ENCODE measurements around the gene MMADHC.
A peak's percentile ranks its signal among the peaks of the same experiment; 100 is the strongest.

Gene MMADHC

DNA sequence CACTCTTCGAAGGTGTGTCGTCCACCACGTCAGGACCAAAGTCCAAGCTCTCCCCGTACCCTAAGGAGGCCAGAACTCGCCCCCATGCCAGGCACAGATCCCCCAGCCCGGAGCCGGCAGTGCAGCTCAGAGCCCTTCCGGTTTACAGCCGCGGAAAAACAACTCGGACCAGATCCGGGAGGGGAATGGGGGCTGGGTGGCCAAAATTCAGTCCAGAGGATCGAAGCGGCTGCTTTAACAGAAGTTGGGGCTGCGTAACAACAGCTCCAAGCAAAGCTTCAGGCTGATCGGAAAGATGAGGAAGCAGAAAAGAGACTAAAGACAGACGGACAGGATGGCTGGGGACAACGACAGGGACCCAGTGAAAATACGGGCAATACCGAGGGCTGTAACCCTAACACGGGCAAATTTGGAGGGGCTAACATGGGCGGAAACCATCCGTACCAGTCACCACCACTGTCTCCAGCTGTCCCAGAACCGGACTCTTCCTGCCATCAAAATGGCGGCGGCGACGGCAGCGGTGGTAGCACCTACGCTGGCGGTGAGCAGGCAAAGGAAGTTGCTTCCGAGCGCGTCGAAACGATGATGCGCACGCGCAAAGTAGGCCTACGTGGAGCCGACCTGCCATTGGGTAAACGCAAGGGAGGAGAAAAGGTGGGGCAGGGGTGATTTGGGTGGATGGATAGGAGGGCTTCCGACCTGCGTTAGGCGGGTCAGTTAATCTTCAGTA lies at the start of gene MMADHC:
MMADHC (minus strand) TSS at position 556 of the 730 bp plus-strand sequence. CDS start 678 bp downstream, outside the sequence.
- peak; percentile 86 to 88 for DNase-seq

DNA sequence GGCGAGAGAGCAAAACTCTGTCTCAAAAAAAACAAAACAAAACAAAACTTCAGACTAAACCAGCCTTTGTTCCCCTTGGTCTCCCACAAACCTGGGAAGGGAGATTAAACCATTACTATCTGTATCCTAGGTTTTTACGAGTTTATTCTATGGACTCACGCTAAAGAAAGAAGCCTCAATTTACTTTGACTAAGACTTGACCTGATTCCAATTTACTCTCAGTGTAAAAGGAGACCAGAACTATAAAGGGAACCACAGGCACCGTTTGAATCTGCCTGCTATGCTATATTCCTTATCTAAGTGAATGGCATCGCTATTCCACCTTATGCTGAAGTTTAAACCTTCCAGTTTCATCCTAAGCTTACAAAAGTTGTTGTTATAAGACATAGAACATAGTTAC lies 46.5 kb upstream of the MMADHC start:
- DNase-seq = no peak

DNA sequence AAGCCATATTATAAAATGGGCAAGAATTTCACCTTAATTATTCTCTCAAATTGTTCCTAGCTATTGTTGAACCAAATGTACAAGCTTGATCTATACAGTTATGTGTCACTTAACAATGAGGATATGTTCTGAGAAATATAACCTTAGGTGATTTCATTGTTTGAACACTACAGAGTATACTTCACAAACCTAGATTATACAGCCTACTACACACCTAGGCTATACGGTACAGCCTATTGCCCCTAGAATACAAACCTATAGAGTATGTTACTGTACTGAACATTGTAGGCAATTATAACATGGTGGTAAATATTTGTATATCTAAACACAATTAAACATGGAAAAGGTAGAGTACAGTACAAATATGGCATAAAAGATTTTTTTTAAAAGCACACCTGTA lies 42.9 kb upstream of the MMADHC start:
- no peak for DNase-seq

DNA sequence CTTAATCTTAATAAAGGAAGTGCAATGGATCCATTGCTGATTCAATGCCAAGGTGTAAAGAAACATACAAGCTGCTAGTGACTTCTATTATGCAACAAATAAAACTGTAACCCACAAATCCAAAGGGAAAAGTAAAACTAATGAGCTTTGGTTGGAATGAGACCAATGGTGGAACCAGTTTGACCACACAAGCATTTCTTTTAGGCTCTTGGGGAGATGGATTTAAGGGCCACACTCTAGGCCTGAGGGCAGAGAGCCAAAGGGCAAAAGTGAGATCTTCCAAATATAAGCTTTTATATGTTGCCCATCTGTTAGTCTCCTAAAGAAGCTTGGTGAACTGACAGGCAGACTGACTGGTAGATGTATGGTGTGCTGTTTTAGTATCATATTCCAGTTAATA lies 41.5 kb upstream of the MMADHC start:
- no peak for DNase-seq

DNA sequence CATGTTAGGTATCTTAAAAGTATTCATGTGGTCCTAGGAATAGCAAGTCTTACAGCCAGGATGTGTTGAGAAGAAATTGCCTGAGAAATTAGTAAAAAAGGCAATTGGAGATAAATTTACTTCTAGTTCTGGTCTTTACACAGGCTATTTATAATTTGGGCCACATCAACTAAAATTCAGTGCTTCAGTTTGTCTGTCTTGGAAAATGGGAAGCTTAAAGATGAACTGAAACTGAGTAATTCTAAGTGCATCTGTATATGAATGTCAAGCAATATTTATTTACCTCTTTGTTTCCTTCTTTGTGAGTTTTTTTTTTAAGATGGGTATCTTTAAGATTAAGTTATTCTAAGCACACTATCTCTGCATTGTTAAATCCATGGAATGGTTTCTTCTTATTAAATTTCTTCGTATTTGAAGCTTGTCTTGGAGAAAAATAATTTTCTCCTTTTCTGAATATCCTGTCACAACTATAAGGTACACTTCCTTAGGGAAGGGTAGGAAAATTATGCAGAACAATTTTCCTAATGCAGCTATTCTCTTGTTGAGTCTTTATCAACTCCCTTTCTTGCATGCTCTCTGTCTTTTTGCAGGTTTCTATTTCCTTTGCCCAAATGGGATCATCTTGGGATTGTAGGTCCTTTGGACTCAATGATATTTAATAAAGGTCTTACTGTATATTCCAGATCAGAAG lies 39.7 kb upstream of the MMADHC start:
- no peak for DNase-seq

DNA sequence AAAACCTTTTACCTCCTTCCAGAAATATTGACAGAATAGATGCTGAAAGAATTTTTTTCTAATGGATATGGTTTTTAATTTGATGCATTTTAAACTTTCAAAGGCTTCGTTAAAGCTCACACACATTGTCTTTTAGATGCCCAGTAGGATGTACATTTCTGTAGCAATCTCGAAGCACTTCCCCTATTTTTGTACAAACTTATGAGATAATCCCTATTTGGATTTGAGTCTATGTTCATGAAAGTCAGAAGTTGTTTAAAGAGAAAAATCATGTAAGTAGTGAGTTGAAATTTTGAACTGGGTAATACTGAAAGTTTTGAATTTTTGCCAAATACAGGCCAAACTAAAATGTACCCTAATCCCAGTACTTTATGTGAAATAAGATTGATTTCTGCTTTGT lies 38.1 kb upstream of the MMADHC start:
- no peak for DNase-seq

DNA sequence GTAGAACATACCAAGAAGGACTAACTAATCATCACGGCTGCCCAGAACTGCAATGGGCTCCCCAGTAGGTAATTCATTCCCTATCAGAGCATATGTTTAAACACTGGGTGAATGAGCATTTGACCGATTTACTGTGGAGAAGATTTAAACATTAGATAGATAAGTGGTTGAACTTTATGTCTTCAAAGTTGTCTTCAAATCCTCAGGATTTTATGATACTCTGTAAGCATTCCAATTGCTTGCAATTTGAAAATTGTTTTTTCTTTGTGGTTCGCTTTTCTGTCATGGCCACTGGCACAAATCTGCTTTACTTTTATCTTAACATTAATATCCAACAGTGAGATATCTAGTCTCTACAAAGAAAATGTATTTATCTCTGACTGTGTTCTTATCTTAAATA lies 37.7 kb upstream of the MMADHC start:
- no peak for DNase-seq

DNA sequence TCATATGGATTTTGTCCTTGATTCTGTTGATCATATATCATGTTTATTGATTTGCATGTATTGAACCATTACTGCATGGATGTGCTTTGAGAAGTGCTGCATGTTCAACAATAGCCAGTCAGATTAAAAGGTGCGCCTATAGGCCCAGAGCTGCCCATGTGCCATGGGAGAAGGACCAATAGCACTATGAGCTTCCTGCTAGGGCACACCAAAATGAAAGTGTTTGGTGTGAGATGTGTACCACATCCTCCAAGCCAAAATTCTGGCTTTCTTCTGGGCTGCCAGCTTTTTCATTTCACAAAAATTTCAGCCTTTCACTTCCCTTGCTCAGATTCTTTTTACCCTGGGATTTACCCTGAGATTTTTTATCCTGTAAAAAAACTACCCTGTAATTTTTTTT lies 34.8 kb upstream of the MMADHC start:
- no peak for DNase-seq

DNA sequence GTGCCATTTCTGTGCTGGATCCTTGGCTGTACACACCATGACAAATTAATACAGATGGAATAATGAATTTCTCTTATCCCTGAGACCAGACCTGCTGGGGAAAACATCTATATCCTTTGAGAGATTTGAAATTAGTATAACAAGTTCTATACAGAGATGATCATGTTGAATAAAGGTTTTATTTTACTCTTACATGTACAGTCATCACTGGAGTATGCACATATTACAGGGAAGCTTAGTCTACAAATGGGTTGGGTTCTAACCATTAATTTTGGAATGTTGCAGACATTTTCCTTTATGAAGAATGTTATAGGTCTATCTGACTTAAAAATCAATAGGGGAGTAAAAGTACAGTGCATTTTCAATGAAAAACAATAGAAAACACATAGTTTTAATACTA lies 29.9 kb upstream of the MMADHC start:
- no peak for DNase-seq

DNA sequence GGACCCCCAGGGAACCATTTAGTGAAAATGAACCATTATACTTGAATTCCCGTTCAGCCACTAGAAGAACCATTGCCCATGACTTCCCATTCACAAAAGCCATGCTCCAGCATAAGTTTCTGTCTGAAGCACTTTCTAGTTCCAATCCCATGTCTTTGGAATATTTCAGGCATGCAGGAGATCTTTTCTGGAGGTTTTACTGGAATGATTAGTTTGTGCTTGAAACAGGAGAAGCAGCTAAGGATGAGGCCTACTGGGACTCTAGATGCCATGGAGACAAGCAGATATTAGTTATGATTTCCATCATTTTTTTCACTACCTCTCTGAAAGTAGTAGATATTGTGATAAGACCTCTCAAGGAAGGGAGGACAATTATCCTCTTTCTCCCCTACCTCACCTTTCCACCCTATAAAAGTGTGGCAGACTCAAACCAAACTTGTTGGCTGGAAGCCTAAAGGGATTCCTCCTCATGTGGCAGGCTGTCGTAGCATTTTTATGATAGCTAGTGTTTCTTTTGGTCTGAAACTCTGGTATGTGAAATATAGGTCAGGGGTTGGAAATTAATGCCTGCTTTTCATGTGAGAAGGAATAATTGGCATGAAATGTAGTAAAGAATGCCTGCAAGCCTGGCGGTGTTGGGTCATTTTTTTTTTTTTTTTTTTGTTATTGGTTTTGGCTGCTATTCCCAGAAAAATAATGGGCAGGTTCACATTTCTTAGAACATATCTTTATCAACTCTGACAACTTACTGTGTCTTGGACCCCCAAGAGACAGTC lies 29.3 kb upstream of the MMADHC start:
- DNase-seq = no peak

DNA sequence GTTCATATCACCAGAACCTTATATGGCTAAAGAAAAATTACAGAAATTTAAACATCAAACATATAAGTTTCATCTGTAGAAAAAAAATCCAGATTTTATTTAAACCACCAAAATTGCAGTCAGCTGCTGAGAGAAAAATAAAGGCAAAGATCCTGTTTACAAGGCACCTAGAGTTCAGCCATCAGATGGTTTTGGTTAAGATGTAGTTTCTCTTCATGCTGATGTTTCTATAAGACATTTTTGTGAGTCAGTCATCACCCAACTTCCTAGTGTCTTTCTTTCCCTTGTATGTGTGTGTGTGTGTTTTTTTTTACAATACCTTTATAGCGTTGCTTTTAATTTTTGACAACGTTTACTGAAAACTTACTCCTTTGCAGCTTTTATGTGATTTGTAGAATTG lies 26.1 kb upstream of the MMADHC start:
- no peak for DNase-seq

DNA sequence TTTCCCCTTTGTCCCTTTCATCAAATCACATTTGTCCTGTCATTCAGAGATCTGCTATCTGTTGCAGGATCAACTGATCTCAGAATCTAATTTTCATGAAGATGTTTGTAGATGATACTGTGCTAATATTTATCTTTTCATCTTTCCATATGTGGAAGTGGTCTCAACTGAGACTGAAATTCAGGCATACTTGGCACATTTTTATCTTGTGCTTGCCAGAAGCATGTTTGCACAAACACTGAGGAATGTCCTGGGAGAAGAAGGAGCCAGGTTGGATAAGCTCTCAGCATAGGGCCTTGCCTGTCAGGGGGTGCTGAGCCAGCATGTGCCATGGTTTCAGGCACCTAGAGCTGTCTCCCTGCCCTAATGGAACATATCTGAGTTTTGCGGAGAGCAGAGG lies 24.5 kb upstream of the MMADHC start:
- DNase-seq = no peak

DNA sequence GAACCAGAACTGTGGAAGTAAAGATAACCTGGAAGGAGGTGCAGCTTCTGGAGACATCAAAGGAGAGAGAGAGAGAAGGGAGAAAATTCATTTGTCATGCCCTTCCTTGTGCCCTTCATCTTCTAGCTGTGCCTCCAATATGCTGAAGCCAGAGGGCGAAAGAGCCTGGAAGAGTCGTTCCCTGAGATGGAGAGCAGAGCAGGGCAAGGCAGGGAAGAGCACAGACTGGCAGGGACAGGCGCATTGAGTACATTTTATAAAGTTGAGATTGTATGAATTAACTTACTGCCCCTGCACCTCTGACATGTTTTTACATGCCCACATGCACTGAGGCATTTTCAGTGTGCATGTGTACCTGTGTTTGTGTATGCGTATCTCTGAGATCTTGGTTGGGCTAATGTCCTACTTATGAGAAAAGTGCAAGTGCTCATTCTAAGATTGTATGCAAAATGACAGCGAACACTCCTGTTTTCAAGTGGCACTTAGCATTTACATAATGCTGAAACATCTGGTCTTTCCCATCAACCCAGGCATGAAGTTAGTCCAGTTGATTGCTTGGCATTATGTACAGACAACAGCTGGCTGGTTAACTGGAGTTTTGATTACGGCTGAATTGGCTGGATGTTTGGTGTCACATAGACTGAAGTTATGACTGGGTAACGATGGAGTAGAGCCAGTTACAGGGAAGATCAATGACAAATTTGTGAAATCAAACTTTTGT lies 23.7 kb upstream of the MMADHC start:
- DNase-seq = no peak

DNA sequence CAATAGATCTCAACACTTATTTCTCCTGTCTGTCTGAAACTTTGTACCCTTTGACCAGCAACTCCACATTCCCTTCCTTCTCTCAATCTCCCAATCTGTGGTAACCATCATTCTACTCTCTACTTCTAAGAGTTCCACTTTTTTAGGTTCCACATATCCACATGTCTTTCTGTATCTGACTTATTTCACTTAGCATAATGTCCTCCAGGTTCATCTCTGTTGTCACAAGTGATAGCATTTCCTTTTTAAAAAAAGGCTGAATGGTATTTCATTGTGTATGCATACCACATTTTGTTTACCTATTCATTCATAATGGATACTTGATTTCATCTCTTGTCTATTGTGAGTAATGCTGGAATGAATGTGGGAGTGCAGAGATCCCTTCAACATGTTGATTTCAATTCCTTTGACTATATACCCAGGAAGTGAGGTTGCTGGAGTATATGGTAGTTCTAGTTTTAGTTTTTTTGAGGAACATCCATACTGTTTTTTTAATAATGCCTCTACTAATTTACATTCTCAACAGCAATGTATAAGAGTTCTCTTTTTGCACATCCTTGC lies 18.8 kb upstream of the MMADHC start:
- no peak for DNase-seq

DNA sequence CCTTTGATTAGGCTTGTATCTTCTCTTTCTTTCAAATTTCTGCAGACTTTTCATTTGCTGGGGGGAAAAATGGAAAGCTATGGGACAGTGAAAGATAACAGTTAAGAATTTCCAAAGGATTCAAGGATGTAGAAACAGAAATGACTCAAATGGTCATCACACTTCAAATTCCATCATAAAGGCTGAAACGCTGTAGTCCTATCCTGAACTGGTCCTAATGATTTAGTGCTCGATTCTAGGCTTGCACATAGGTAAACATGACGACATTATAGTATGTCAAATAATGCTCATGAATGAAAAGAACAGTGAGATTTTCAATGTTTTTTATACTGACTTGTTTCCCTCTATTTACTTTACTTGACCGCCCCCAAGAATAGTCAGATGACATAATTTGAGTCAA lies 15.7 kb upstream of the MMADHC start:
- no peak for DNase-seq

DNA sequence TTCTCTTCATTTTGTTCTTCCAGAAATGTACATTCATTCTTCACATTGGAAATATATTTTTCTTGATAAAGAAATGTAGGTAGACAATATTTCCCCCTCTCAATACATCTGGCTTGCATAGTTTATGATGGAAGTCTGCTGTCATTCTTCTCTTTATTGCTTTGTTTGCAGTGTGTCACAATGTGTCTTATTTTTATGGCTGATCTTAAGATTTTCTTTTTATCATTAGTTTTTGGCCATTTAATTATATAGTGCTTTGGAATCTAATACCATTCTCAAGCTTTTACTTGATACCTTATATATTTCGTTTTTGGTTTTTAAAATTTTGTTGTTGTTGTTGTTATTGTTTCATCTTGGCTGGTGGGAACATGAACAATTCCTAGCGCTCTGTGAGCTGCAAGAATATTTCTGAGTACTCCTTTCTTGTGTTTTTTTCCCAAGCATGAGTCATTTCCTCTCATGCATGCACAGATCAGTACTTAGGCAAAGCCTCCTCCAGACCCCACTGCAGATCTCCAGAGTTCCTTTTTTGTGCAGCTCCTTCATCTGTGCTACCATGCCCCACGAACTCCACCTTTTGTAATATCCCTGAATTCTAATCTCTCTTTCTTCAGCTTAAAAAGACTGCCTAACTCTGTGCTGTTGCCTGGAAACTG lies 13.7 kb upstream of the MMADHC start:
- DNase-seq = no peak

DNA sequence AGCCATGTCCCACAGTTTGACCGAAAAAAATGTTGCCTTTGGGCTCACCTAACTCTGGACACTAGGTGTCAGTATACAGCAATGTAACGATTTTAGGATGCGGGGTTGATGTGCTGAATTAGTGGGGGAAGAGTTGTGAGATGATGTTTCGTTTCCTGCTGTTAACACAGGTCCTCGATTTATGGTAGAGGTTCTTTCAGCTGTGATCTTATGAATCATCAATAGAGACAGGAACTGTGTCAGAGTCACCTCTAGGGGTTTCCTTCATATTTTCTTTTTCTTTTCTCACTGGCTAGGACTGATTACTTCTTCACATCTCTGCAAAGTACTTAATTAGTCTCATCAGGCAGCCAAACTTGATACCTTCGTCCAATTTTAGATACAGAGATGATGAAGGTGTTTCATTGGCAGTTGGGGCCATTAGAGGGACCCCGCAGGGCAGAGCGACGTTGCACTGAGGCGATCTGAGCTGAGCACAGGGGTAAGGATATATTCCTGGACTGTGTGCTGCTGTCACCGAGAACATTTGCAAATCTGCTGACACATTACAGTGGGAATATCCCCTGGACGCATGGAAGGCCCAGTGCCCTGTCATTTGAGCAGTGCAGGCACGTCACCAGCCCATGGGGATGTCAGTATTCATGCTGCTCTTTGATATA lies 10.2 kb upstream of the MMADHC start:
- peak; percentile 30 to 34 for DNase-seq

DNA sequence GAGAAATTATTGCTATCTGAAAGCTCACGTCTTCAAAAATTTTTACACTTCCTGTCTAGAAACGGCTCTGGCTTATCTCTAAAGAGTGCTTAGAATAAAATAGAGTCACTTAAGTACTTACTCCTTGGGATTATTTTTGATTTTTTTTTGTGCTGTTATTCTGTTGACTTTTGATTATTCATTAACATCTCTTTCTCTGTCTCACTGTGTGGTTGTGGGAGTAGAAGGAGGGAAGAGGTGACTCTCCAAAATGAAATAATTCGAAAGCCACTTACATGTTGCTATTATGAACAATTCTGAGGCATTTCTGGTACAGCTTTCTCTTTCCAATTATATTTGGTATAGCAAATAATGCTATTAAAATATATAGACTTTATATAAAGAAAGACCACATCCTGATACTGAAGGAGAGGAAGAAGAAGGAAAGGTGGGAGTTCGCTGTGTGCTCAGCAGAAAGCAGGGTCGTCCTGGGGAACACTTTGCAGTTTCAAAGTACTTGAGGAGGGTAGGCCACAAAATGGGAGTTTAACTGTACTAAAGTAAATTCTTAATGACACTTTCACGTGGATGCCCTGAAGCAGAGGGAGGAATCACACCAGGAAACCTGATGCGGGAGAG lies 9.6 kb upstream of the MMADHC start:
- no peak for DNase-seq

DNA sequence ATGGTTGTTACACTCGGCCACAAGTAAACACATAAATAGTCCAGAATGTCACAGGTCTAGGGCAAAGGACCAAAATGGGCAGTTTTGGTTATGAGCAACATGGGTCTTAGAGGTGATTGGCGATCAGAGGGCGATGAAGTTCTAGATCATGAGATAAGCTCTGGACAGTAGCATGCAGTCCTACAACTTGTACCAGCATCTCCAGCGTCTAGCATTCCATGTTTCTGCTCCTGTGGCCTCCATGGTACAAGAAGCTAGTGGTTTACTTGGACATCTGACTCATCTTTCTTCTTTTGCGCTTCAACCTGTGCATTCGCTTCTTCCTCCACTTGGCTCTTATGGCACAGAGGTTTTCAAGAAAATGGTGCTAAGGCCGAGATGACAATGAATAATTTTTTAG lies 8.9 kb upstream of the MMADHC start:
- DNase-seq = no peak

DNA sequence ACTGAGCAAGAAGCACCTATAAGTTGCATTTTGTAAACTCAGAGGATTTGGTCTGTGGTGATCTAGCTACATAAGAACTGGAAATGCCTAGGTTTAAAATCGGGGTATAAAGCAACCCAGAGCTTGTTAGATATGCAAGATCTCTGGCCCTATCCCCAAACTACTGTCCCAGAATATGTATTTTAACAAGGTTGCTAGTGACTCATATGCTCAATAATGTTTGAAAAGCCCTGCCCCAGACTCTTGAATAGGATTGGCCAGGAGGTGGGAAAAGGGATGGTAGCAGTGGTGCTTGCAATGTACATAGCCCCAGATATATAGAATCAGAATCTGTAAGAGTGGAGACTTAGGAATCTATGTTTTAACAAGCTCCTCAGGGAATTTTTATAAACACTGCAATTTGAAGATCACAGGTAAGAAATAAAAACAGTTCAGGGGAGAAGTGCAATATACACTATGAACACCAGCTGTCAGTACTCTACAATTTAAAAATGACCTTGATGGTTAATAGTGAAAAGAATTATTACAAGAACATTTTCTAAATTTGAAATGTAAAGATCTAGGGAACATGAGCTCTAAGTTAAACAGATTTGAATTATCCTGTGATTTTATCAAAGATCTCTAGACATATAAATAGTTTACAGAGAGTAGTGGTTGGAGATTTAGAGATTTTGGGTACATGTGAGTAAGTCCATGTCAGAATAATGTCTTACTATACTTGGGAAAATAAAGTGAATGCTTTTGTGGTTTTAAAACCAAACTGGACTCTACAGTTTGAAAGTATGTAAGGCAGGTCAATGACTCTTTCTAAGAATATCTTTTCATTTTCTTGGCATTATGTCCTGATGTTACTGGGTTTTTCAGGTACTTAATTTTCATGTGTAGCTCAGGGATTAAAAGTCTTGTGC lies 7.7 kb upstream of the MMADHC start:
- DNase-seq = no peak

Measured in stimulated activated CD4-positive, alpha-beta T cell treated with anti-CD3 and anti-CD28 coated beads, Interleukin-2, amount 100 ng/mL, for 48 hours (primary cell).